Renal cortex interstitium (tissue), 11 donors: Measurements from ENCODE around the gene ZSCAN10. TPM values are rescaled to one million over a fixed set of nuclear protein-coding genes. Genes with fewer than 3 reads are reported as not detected.
A peak's percentile ranks its signal among the peaks of the same experiment; 100 is the strongest.
"Not testable (repeated sequence)": the region's sequence is repeated elsewhere in the genome, so short reads cannot be mapped to it uniquely, and the experiment has no call there.

Experiments
- DNase-seq, 11 donors: peaks; one replicate each; pipeline ENCODE4 v3.0.0-alpha.2; 2013; ENCODE audit warnings: low read depth in 9 of 11, low spot score in 4 of 11; ENCODE audit errors: extremely low read depth in 1 of 11
- polyA plus RNA-seq, 3 donors: library from polyadenylated mRNA; unstranded; fragments of 120-200 nt; gene quantifications; one replicate each; pipeline ENCODE4 v1.2.1, GENCODE V29; 2013; ENCODE audit not compliant: insufficient read length in 3 of 3

Gene ZSCAN10
- polyA plus RNA-seq, 3 donors: 0.26 to 0.27 TPM; not detected in 1

GRCh38 chr16:3071655-3072054 is 27.4 kb downstream of the ZSCAN10 start:
- no peak for DNase-seq

DNA sequence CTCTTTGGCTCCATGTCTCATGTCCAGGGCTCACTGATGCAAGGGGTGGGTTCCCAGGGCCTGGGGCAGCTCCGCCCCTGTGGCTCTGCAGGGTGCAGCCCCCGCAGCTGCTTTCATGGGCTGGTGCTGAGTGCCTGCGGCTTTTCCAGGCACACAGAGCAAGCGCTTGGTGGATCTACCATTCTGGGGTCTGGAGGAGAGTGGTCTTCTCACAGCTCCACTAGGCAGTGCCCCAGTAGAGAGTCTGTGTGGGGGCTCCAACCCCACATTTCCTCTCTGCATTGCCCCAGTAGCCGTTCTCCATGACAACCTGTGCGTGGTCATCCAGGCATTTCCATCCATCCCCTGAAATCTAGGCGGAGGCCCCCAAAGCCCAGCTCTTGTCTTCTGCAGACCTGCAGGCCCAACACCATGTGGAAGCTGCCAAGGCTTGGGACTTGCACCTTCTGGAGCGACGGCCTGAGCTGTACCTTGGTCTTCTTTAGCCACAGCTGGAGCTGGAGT is 28.4 kb downstream of the ZSCAN10 start:
- no peak for DNase-seq

DNA sequence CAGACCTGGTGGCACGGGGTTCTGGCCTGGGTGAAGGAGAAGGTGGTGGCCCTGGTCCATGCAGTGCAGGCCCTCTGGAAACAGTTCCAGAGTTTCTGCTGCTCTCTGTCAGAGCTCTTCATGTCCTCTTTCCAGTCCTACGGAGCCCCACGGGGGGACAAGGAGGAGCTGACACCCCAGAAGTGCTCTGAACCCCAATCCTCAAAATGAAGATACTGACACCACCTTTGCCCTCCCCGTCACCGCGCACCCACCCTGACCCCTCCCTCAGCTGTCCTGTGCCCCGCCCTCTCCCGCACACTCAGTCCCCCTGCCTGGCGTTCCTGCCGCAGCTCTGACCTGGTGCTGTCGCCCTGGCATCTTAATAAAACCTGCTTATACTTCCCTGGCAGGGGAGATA is 29.9 kb downstream of the ZSCAN10 start:
- not testable (repeated sequence) for DNase-seq

DNA sequence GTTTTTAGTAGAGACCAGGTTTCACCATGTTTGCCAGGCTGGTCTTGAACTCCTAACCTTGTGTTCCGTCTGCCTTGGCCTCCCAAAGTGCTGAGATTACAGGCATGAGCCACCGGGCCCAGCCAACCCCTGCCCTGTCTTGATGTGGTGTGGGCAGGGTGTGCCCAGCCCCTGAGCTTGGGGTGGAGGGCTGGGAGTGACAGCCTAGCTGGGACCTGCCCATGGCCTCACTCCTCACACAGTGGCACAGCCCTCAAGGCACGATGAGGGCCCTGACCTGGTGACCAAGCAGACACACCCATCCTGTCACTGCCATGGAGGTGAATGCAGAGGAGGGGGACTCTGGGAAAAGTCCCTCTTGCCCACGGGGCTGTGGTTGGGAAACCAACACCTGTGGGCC is 30.6 kb downstream of the ZSCAN10 start:
- DNase-seq: no peak

- DNase-seq: no peak
Observed at GRCh38 chr16:3066440-3066748, 32.7 kb downstream of the ZSCAN10 start.

DNA sequence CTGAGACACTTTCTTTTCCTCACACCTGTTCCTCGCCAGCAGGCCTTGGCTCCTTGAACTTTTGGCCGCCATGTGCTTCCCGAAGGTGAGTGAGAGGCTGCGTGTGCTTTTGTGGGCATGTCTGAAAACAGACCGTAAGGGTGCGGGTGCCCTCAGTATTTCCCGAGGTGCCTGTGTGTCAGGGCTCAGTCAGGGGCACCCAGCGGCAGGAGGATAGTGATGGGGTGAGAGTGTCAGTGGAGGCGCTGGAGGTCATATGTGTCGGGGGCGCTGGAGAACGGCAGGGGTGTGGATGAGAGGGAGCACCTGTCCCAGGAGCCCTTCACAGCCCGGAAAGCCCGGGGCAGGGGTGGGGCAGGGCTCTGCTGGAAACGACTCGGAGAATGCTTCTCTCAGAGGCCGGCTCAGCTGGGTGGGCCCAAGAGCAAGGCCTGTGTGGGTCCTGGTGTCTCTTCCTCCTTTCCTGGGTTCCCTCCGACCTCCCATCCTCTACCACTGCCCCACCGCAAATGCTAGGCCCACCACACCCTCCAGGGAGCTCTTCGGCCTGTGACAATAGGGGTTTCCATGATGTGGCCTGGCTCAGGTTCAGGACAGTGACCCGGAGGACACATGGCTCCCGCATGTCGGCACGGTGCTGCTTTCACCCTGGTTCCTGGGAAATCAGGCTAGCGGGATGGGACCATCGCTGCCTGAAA is 33.2 kb downstream of the ZSCAN10 start:
- no peak for DNase-seq

DNA sequence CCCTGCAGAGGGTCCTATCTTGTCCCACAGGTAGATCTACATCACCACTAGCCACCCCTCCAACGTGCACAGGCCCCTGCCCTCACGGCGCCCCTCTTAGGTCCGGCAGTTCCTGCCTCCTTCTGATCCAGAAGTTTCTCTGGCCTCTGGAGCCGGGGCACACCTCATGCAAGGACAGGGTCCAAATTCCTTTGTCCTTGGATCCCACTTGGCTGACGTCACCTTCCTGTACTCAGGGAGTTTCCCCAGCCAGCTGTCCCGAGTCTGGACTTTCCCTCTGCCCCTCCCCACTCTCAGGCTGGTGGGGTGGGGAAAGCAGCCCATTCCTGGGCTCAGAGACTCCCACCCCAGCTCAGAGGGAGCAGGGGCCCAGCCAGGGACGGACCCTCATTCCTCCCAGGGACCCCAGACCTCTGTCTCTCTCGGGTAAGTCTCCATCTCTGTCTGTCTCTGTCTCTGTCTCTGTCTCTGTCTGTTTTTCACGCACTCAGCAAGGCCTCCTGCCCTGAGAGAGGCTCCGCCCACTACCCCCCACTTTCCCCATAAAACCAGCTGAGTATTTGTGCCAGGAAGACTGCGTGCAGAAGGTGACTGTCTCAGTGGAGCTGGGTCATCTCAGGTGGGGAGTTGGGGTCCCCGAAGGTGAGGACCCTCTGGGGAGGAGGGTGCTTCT is 33.9 kb downstream of the ZSCAN10 start, which contains the start of gene IL32:
IL32 (plus strand) TSS at position 572 of the 673 bp plus-strand sequence. CDS start 172 bp downstream, outside the sequence.
- peak in 4 of 11 donors; percentile 28 to 72 (median 41) for DNase-seq

DNA sequence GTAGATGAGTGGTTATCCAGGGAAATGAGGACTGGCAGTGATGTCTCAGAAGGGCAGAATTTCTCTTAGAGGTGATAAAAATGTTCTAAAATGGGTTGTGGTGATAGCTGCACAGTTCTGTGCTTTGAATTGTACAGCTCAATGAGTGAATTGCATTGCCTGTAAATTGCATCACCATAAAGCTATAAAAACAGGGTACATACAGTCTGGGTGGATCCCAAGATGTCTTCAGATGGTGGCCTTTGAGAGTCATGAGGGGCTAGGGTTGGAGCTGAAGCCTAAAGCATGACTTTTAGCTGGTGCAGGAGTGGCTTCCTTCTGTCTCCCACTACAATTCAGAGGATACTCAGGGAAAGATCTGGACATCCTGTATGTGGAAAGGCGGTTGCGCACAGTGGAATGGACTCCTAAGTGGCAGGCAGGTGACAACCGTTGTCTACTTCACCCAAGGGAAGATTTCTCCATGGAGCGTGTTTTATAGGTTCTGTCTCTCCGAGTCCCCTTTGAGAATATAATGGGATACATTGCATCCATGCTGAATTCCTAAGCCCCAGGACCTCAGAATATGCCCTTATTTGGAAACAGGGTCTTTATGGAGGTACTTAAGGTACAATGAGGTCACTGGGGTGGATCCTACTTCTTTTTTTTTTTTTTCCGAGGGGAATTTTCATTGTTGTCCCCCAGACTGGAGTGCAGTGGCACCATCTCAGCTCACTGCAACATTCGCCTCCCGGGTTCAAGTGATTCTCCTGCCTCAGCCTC is 35.3 kb downstream of the ZSCAN10 start:
- no peak for DNase-seq

- DNase-seq: no peak
Observed at GRCh38 chr16:3062553-3062952, 36.5 kb downstream of the ZSCAN10 start.

- no peak for DNase-seq
Observed at GRCh38 chr16:3060339-3061127, 38.6 kb downstream of the ZSCAN10 start.

- no peak for DNase-seq
Observed at GRCh38 chr16:3059723-3060242, 39.3 kb downstream of the ZSCAN10 start.

DNA sequence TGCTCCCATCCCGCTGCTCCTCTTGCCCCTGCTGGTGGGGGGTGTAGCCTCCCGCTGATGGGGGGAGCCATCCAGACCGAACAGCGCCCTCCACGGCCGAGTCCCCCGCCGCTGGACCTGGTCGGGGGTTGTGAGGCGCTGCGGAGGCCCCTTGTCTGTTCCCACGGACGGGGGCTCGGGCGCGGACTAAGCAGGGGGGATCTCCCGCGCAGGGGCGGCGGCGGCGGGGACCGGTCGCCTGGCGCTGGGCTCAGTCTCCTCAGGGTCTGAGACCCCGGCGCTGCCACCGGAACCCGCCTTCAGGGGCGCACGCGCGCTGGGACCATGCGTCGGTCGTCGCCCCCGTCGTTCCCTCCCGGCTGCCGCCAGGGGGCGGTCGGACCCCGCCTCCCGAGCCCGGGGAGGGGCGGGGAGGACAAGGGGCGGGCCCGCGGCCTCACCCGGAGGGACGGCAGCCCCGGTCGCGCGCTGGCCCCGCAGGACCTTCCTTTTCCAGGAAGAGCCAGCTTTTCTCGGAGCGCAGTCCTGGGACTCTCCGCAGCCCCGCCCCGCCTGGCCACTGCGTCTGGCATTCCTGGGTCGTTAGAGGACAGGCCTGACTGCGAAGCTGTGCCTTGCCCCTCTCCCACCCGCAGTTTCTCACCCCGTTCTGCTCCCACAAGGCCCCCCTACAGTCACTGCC is 39.9 kb downstream of the ZSCAN10 start:
- DNase-seq: peak; percentile 69 to 90 (median 85)

GRCh38 chr16:3058139-3059030 is 40.7 kb downstream of the ZSCAN10 start:
- DNase-seq: peak in 6 of 11 donors; percentile 28 to 50 (median 38)

- DNase-seq: no peak
Observed at GRCh38 chr16:3057181-3058138, 41.6 kb downstream of the ZSCAN10 start.

GRCh38 chr16:3056336-3057180 is 42.5 kb downstream of the ZSCAN10 start:
- no peak for DNase-seq
